GM21825 (cell line): ENCODE results near the gene CSNK1A1L.
"Not testable (repeated sequence)": the region's sequence is repeated elsewhere in the genome, so short reads cannot be mapped to it uniquely, and the experiment has no call there.

ENCODE experiments used
- ATAC-seq: cut with Tn5 transposase; IDR thresholded peaks from one replicate; pipeline ENCODE4 v1.9.1; 2021; ENCODE audit warnings: mild to moderate bottlenecking, moderate library complexity; ENCODE audit not compliant: unreplicated experiment

CSNK1A1L gene

DNA sequence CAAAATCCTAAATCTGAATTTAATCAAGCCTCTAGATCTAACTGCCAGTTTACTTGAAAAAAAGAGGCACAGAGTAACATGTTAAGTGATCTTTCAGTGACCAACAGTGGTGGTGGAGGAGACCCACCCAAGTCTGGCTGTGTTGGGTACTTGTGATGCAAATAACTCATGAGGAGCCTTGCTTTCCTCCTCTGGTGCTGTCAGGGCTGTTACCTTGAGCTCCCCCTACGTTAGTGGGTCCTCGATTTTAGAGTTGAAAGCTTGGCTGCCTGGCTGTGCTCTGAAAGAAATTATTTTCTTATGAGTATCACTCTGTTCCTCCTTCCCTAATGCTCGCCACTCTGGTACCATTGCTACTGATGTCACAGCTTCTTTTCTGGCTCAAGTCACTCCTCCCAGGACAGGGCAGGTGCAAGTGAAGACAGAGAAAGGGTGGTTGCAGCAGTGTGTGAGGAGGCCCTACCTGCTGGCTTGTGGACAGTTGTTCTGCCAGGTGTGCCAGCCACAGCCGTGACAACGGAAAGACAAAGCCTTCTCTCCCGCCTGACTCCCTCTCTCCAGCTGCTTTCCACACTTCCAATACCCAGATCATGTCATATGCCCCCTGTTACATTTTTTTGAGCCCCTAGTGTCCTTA lies 39.5 kb downstream of the CSNK1A1L start:
- no peak for ATAC-seq

DNA sequence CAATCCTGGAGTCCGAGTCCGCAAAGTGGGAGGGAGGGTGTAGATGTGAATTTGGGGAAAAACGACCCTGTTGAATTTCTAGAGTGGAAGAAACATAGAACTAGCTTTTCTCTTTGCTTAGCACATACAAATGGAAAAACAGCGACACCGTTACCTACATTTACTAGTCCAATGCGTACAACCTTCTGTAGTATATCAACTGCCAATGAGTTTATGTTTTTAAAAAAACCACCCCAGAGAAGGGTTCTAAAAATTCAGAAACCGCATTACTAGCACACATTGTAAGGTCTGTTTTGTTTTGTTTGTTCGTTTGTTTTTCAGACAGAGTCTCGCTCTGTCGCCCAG lies 45.6 kb downstream of the CSNK1A1L start:
- peak; percentile 19 for ATAC-seq

DNA sequence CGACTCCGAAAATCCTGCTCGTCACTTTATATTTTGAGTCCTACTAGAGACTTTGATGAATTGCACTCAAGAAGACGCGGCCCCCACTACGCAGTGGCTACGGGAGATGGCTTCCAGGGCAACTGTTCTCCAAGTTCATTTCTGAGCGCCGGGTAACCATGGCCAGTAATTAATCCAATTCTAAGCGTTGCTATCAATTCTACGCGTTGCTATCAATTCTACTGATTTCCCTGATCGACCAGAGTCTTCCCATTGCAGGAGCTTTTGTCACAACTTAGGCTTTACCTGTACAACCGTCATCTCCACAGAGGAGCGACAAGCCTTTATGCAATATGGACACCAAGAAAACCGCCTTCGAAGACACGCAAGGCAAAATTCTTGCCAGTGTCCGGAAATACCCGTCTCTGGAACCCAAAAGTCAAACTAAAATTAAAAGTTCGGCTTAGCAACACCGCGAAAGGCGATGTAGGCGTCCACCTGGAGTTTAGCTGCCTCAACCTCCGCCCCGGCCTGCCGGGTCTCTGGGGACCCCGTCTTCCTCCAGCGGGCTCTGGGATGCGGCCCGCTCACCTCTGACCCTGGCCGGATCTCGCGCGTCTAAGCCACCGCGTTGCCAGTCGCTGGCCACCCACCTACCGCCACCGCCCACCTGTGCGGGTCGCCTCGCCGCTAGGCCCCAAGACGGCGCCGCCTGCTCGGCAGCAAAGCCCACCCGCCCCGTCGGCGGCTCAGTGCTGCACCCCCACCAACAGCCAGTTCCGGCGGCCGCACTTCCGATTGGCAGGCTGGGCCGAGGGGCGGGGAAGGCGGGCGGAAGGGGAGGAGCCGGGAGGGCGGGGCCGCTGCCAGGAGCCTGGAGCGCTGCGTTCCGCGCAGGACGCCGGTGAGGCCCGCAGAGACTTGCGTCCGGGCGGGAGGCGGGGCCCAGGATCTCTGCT lies 46.3 kb downstream of the CSNK1A1L start, which contains the start of gene SUPT20H:
SUPT20H (minus strand) TSS at position 779 of the 938 bp plus-strand sequence. CDS start 8,198 bp downstream, outside the sequence.
- ATAC-seq: peak; percentile 99

DNA sequence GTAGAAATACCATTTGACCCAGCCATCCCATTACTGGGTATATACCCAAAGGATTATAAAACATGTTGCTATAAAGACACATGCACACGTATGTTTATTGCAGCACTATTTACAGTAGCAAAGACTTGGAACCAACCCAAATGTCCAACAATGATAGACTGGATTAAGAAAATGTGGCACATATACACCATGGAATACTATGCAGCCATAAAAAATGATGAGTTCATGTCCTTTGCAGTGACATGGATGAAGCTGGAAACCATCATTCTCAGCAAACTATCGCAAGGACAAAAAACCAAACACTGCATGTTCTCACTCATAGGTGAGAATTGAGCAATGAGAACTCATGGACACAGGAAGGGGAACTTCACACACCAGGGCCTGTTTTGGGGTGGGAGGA lies 49.2 kb downstream of the CSNK1A1L start:
- not testable (repeated sequence) for ATAC-seq
